A673 (cell line): ENCODE data around the gene MCM10.

Experiments
- EZH2 ChIP-seq: fragments of 200-600 bp; sonication (generic); IDR thresholded peaks from 2 replicates; pipeline ENCODE4 v1.6.1; 2017; ENCODE audit warnings: borderline replicate concordance, low read depth, mild to moderate bottlenecking, mixed read lengths, antibody characterized with exemption, low read length; ENCODE audit not compliant: poor library complexity, severe bottlenecking
- TF ChIP-seq, protein P1 (sequence below): fragments of 300-800, 200-600 bp; sonication (generic); conservative IDR thresholded peaks from 2 replicates; pipeline ENCODE4 v1.5.1; 2017; ENCODE audit warnings: low read depth, mild to moderate bottlenecking, antibody characterized with exemption, low read length, moderate library complexity, mixed read lengths

DNA sequence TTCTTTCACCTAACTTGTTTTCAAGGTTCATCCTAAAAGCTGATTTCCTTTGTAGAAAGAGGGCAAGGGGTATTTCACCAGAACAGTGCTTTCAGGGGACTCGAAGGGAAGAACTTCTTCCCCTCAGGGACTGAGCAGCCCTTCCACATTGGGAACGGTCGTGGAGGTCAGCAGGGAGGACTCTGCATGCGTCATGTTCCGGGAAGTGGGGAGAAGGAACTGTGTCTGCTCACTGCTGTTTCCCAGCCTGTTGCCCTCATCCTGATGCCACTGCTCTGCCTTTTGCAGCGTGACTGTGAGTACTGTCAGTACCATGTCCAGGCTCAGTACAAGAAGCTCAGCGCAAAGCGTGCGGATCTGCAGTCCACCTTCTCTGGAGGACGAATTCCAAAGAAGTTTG is 27.2 kb downstream of the MCM10 start:
- TF ChIP-seq, protein P1, sequence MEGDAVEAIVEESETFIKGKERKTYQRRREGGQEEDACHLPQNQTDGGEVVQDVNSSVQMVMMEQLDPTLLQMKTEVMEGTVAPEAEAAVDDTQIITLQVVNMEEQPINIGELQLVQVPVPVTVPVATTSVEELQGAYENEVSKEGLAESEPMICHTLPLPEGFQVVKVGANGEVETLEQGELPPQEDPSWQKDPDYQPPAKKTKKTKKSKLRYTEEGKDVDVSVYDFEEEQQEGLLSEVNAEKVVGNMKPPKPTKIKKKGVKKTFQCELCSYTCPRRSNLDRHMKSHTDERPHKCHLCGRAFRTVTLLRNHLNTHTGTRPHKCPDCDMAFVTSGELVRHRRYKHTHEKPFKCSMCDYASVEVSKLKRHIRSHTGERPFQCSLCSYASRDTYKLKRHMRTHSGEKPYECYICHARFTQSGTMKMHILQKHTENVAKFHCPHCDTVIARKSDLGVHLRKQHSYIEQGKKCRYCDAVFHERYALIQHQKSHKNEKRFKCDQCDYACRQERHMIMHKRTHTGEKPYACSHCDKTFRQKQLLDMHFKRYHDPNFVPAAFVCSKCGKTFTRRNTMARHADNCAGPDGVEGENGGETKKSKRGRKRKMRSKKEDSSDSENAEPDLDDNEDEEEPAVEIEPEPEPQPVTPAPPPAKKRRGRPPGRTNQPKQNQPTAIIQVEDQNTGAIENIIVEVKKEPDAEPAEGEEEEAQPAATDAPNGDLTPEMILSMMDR, result no peak
- TF ChIP-seq EZH2, result no peak
